Gastroesophageal sphincter (tissue), 4 donors: ENCODE measurements around the gene EGFR. TPM values are rescaled to one million over a fixed set of nuclear protein-coding genes. Genes with fewer than 3 reads are reported as not detected.

Experiments
- ATAC-seq: fragments of 150-250 bp; one replicate; pipeline ENCODE4 v1.9.1; 2016; ENCODE audit warnings: mild to moderate bottlenecking, moderate library complexity
- H3K27ac ChIP-seq, 4 donors: fragments of 200-600 bp; sonication (generic) in 3 of 4; 1 replicate in 3 of 4; 2 replicates in 1 of 4; pipeline ENCODE4 v1.5.1; 2016 to 2019
- H3K27me3 ChIP-seq: fragments of 200-600 bp; sonication (generic); one replicate; pipeline ENCODE4 v1.5.1; 2019
- H3K36me3 ChIP-seq, 2 donors: fragments of 200-600 bp; sonication (generic); one replicate each; pipeline ENCODE4 v1.5.1; 2019; ENCODE audit warnings: control low read depth in 1 of 2
- H3K4me1 ChIP-seq, 3 donors: fragments of 200-600 bp; sonication (generic); 1 replicate in 2 of 3; 2 replicates in 1 of 3; pipeline ENCODE4 v1.5.1; 2016 to 2019; ENCODE audit warnings: control low read depth in 2 of 3
- H3K4me3 ChIP-seq, 2 donors: fragments of 200-600 bp; sonication (generic); one replicate each; pipeline ENCODE4 v1.5.1; 2019; ENCODE audit warnings: mild to moderate bottlenecking in 1 of 2, moderate library complexity in 1 of 2
- H3K9me3 ChIP-seq, 3 donors: fragments of 200-600 bp; sonication (generic); one replicate each; pipeline ENCODE4 v1.5.1; 2017 to 2019; ENCODE audit warnings: control low read depth in 2 of 3
- CTCF ChIP-seq, 4 experiments: fragments of 200-600 bp in 2 of 4; fragments of 450-650 bp in 2 of 4; sonication (generic) in 1 of 4; IDR thresholded peaks; one replicate each; pipeline ENCODE4 v1.5.1; 2017 to 2019; ENCODE audit warnings: antibody characterized with exemption in 4 of 4, mild to moderate bottlenecking in 2 of 4, moderate library complexity in 2 of 4
- EP300 ChIP-seq: sonication (generic); formaldehyde crosslinking; IDR thresholded peaks from one replicate; pipeline ENCODE4 v1.6.1; 2017; ENCODE audit warnings: antibody characterized with exemption, mild to moderate bottlenecking
- POLR2A ChIP-seq, 2 donors: fragments of 450-650 bp; IDR thresholded peaks; one replicate each; pipeline ENCODE4 v1.6.1; 2017; ENCODE audit warnings: antibody characterized with exemption in 2 of 2, mild to moderate bottlenecking in 2 of 2, moderate library complexity in 1 of 2
- POLR2AphosphoS5 ChIP-seq: sonication (generic); formaldehyde crosslinking; IDR thresholded peaks from one replicate; pipeline ENCODE4 v1.6.1; 2017; ENCODE audit warnings: antibody characterized with exemption
- WGBS, 2 donors: methylation state at CpG; one replicate each; pipeline ENCODE4 v1.1.5; 2018; ENCODE audit warnings: low coverage in 1 of 2; 5-methylcytosine and 5-hydroxymethylcytosine counted together
- total RNA-seq, 4 donors: library from RNA; depleted of rRNA; stranded (reverse); fragments of >200 nt; gene quantifications; one replicate each; pipeline ENCODE4 v1.1.0, GENCODE V29; 2016

EGFR gene
- total RNA-seq, 4 donors from 2014 or later = 85.7 to 126 (median 111) TPM

- H3K4me1 ChIP-seq = peaks cover 3 to 35% (median 8%) of the 10 kb centered on the region in 3 donors
- no peaks in the 10 kb centered on the region for H3K9me3 ChIP-seq
- H3K27me3 ChIP-seq = no peaks in the 10 kb centered on the region
- no peak overlapping the region for H3K4me3 ChIP-seq
- peak; percentile 65 for ATAC-seq
- peak overlapping the region; percentile 41 to 64 (median 61) for H3K27ac ChIP-seq
- TF ChIP-seq POLR2AphosphoS5 (peak; percentile 46), POLR2A (IDR thresholded peaks at IDR 0.05) (no peak)
- H3K36me3 ChIP-seq = peaks cover 0 to 29% of the 10 kb centered on the region in 2 donors
- WGBS, 2 donors = 20 to 33% methylated on average over 4 to 7 of the region's 8 CpGs
Observed at GRCh38 chr7:55140221-55140940, 121.6 kb downstream of the EGFR start.

DNA sequence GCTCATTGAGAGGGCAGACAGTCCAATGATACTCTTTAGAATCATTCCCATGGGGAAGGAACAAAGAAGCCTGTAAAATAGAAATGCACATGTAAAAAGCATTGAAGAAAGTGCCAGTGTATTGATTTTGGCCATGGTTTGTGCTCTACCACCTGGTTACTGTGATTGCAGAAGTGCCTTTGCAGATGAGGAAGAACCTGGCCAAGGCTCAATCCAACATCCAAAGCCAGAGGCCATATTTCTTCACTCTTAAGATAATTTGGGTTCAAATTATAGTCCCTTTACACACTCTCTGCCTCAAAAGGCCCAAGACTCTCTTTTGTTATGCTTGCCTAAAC is 122.1 kb downstream of the EGFR start:
- Histone ChIP-seq H3K4me1 (peaks cover 3 to 35% (median 8%) of the 10 kb centered on the region in 3 donors), H3K27ac (peak overlapping the region; percentile 22 to 64 (median 34)), H3K36me3 (peaks cover 0 to 35% of the 10 kb centered on the region in 2 donors), H3K4me3 (no peak overlapping the region), H3K27me3 (no peaks in the 10 kb centered on the region), H3K9me3 (no peaks in the 10 kb centered on the region)
- TF ChIP-seq POLR2A (IDR thresholded peaks at IDR 0.05) (no peak), EP300 (no peak), CTCF (IDR thresholded peaks at IDR 0.05) (no peak), POLR2AphosphoS5 (no peak)
- ATAC-seq = no peak

- ATAC-seq = no peak
- peaks cover 3 to 35% (median 8%) of the 10 kb centered on the region in 3 donors for H3K4me1 ChIP-seq
- TF ChIP-seq POLR2A (IDR thresholded peaks at IDR 0.05) (no peak), CTCF (IDR thresholded peaks at IDR 0.05) (no peak), POLR2AphosphoS5 (no peak), EP300 (no peak)
- WGBS, 2 donors = 75 to 96% methylated on average over 4 to 12 of the region's 13 CpGs
- no peaks in the 10 kb centered on the region for H3K9me3 ChIP-seq
- no peak overlapping the region for H3K4me3 ChIP-seq
- no peaks in the 10 kb centered on the region for H3K27me3 ChIP-seq
- peak overlapping the region in 1 of 4 donors; percentile 44 for H3K27ac ChIP-seq
- peaks cover 0 to 56% of the 10 kb centered on the region in 2 donors for H3K36me3 ChIP-seq
Observed at GRCh38 chr7:55142919-55143600, 124.2 kb downstream of the EGFR start.

GRCh38 chr7:55144333-55145317 is 125.8 kb downstream of the EGFR start:
- Histone ChIP-seq H3K9me3 (no peaks in the 10 kb centered on the region), H3K4me3 (no peak overlapping the region), H3K27ac (no peak overlapping the region), H3K27me3 (no peaks in the 10 kb centered on the region), H3K4me1 (peaks cover 3 to 34% (median 5%) of the 10 kb centered on the region in 3 donors), H3K36me3 (peaks cover 0 to 68% of the 10 kb centered on the region in 2 donors)
- ATAC-seq = no peak
- 73 to 87% methylated on average over 11 to 15 of the region's 25 CpGs for WGBS, 2 donors
- TF ChIP-seq EP300 (no peak), POLR2AphosphoS5 (no peak), CTCF (IDR thresholded peaks at IDR 0.05) (peak in 1 of 4 experiments; percentile 28), POLR2A (IDR thresholded peaks at IDR 0.05) (no peak)

- ATAC-seq = no peak
- Histone ChIP-seq H3K9me3 (no peaks in the 10 kb centered on the region), H3K27ac (no peak overlapping the region), H3K4me3 (no peak overlapping the region), H3K27me3 (no peaks in the 10 kb centered on the region), H3K4me1 (peaks cover 0 to 24% (median 3%) of the 10 kb centered on the region in 3 donors), H3K36me3 (peaks cover 0 to 76% of the 10 kb centered on the region in 2 donors)
- WGBS, 2 donors = 0 to 79% methylated on average over 1 to 3 of the region's 4 CpGs
- TF ChIP-seq POLR2A (IDR thresholded peaks at IDR 0.05) (no peak), POLR2AphosphoS5 (no peak), EP300 (no peak), CTCF (IDR thresholded peaks at IDR 0.05) (no peak)
Observed at GRCh38 chr7:55145606-55146005, 126.8 kb downstream of the EGFR start.
